Right atrium auricular region (tissue), 2 donors: ENCODE results near the gene PKNOX1. TPM values are rescaled to one million over a fixed set of nuclear protein-coding genes. Genes with fewer than 3 reads are reported as not detected.
"Not testable (repeated sequence)": the region's sequence is repeated elsewhere in the genome, so short reads cannot be mapped to it uniquely, and the experiment has no call there.

ENCODE experiments used
- DNase-seq: peaks from one replicate; pipeline ENCODE4 v3.0.0-alpha.2; 2019; ENCODE audit warnings: low spot score
- H3K27ac ChIP-seq, 2 donors: fragments of 200-600 bp; sonication (generic); 1 replicate in 1 of 2; 2 replicates in 1 of 2; pipeline ENCODE4 v1.5.1; 2016 to 2019
- H3K27me3 ChIP-seq, 2 donors: fragments of 200-600 bp; sonication (generic); one replicate each; pipeline versions ENCODE4 v1.5.1 to v1.6.0; 2017 to 2019
- H3K36me3 ChIP-seq: fragments of 200-600 bp; sonication (generic); one replicate; pipeline ENCODE4 v1.5.1; 2016
- H3K4me1 ChIP-seq, 2 donors: fragments of 200-600 bp; sonication (generic); one replicate each; pipeline versions ENCODE4 v1.5.1 to v1.6.0; 2017 to 2019
- H3K4me3 ChIP-seq, 2 donors: fragments of 200-600 bp; sonication (generic); 1 replicate in 1 of 2; 2 replicates in 1 of 2; pipeline ENCODE4 v1.5.1; 2017 to 2019; ENCODE audit warnings: mild to moderate bottlenecking in 1 of 2, moderate library complexity in 1 of 2
- H3K9me3 ChIP-seq, 2 donors: fragments of 200-600 bp; sonication (generic); one replicate each; pipeline ENCODE4 v1.5.1; 2019
- total RNA-seq, 2 donors: library from RNA; depleted of rRNA; stranded (reverse); fragments of >200 nt; gene quantifications; one replicate each; pipeline ENCODE4 v1.1.0, GENCODE V29; 2016
- TF ChIP-seq, protein P1 (sequence below), 2 donors: fragments of 200-600 bp; sonication (generic); IDR thresholded peaks; one replicate each; pipeline ENCODE4 v1.5.1; 2019; ENCODE audit warnings: antibody characterized with exemption in 2 of 2

Gene PKNOX1
- total RNA-seq, 2 donors from 2014 or later = 7.5 to 10.1 TPM

DNA sequence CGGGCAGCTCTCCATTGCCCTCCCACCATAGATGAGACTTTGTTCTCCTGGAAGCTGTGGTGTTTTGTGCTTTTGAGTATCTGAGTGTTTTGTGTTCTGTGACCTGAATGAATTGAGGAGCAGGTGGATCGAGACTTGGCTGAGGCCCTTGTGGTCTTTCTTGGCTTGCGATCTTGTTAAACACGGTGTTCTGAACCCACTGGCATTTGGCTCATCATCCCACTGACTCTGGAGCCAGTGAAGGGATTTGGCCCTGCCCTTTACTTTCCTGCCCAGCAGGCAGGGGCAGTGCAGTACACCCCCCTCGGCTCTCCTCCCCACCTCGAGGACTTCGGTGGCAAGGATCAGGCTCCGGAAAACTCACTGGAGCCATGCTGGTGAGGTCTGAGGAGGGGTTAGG is 30.6 kb downstream of the PKNOX1 start:
- Histone ChIP-seq H3K4me3 (no peak overlapping the region), H3K36me3 (peaks cover 25% of the 10 kb centered on the region), H3K9me3 (no peaks in the 10 kb centered on the region), H3K27me3 (no peaks in the 10 kb centered on the region), H3K27ac (no peak overlapping the region), H3K4me1 (peaks cover 0 to 6% of the 10 kb centered on the region in 2 donors)
- no peak for DNase-seq
- TF ChIP-seq, protein P1, sequence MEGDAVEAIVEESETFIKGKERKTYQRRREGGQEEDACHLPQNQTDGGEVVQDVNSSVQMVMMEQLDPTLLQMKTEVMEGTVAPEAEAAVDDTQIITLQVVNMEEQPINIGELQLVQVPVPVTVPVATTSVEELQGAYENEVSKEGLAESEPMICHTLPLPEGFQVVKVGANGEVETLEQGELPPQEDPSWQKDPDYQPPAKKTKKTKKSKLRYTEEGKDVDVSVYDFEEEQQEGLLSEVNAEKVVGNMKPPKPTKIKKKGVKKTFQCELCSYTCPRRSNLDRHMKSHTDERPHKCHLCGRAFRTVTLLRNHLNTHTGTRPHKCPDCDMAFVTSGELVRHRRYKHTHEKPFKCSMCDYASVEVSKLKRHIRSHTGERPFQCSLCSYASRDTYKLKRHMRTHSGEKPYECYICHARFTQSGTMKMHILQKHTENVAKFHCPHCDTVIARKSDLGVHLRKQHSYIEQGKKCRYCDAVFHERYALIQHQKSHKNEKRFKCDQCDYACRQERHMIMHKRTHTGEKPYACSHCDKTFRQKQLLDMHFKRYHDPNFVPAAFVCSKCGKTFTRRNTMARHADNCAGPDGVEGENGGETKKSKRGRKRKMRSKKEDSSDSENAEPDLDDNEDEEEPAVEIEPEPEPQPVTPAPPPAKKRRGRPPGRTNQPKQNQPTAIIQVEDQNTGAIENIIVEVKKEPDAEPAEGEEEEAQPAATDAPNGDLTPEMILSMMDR (IDR thresholded peaks at IDR 0.05) = no peak

DNA sequence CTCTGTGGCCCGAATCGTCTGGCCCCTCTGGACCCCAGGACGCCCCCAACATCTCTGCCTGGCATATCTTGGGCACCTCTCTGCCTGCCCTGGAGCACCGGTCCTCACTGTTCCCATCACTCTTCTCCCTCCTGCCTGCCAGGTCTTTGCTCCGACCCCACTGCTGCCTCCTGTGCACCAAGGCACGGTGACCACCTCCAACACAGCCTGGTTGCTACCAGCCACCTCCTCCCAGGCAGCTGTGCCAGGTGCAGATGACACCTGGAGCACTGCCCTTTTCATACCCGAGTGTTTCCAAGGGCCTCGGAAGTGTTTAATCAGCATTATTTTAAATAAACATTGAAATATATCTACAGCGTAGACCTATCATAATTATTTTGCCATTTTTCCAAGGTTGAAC is 31.3 kb downstream of the PKNOX1 start:
- Histone ChIP-seq H3K9me3 (no peaks in the 10 kb centered on the region), H3K27me3 (no peaks in the 10 kb centered on the region), H3K36me3 (peaks cover 25% of the 10 kb centered on the region), H3K4me1 (peaks cover 0 to 6% of the 10 kb centered on the region in 2 donors), H3K4me3 (no peak overlapping the region), H3K27ac (no peak overlapping the region)
- TF ChIP-seq, protein P1 (IDR thresholded peaks at IDR 0.05) = no peak
- no peak for DNase-seq

DNA sequence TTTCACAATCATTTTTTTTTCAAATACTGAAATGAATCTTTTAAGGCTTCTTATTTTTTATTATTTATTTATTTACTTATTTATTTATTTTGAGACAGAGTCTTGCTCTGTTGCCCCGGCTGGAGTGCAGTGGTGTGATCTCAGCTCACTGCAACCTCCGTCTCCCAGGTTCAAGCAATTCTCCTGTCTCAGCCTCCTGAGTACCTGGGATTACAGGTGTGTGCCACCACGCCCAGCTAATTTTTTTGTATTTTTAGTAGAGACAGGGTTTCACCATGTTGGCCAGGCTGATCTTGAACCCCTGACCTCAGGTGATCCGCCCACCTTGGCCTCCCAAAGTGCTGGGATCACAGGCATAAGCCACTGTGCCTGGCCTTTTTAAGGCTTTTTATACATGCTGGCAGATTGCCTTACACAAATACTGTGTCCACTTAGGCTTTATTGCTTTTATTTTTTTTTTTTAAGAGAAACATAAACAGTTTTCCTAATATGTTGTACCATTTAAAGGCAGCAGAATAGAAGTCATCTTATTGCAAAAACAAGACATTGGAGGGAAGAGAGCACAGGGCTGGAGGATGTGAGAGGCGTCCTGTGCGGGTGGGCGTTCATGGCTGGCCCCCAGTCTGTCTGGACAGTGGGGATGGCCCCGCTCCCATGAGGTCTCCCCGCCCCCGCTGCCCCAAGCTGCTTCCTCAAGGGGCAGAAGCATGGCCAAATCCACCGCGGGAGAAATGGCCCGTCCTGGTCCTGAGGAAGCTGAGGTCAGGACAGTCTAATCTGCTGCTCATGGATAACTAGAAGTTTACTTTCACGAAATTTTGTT is 31.9 kb downstream of the PKNOX1 start:
- H3K36me3 ChIP-seq = peaks cover 27% of the 10 kb centered on the region
- DNase-seq, H3K27ac ChIP-seq, H3K4me1 ChIP-seq, H3K27me3 ChIP-seq, H3K9me3 ChIP-seq, H3K4me3 ChIP-seq: not testable (repeated sequence)

DNA sequence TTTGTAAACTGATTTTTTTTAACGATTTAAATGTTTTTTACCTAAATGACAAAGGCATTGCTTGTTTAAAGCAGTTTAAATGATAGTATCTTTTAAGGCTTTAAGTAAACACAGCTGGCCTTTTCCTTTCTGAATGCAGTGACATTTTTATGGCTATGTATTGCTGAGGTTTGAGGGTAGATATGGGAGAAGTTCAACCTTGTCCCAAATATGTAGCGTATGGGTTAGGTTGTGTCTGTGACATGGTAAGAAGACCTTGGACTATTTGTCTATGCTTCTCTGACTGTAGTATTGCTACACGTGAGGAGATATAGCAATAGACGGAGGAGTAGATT is 32.5 kb downstream of the PKNOX1 start:
- Histone ChIP-seq H3K4me1 (no peaks in the 10 kb centered on the region), H3K9me3 (no peaks in the 10 kb centered on the region), H3K27ac (no peak overlapping the region), H3K27me3 (no peaks in the 10 kb centered on the region), H3K36me3 (peaks cover 32% of the 10 kb centered on the region), H3K4me3 (no peak overlapping the region)
- DNase-seq = no peak
- TF ChIP-seq, protein P1 (IDR thresholded peaks at IDR 0.05) = no peak

DNA sequence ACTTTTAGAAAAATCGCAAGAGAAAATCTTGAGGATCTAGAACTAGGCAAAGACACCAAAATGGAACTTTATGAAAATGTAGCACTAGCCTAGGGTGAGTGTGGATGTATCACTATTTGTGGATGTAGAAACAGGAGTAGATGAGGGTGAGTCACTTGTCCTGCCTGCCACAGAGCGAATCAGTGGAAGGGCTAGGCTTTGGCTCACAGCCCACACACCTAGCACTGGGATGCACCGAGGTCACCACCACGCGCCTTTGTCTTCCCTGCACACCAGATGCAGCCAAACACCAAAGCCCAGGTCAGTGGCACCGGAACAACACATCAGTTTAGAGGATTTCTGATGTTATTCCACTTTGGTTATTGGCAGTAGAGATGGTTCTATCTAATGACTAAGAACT is 38.2 kb downstream of the PKNOX1 start:
- Histone ChIP-seq H3K9me3 (no peaks in the 10 kb centered on the region), H3K36me3 (peaks cover 39% of the 10 kb centered on the region), H3K27ac (no peak overlapping the region), H3K4me3 (no peak overlapping the region), H3K27me3 (no peaks in the 10 kb centered on the region), H3K4me1 (no peaks in the 10 kb centered on the region)
- TF ChIP-seq, protein P1 (IDR thresholded peaks at IDR 0.05) = no peak
- DNase-seq = no peak

DNA sequence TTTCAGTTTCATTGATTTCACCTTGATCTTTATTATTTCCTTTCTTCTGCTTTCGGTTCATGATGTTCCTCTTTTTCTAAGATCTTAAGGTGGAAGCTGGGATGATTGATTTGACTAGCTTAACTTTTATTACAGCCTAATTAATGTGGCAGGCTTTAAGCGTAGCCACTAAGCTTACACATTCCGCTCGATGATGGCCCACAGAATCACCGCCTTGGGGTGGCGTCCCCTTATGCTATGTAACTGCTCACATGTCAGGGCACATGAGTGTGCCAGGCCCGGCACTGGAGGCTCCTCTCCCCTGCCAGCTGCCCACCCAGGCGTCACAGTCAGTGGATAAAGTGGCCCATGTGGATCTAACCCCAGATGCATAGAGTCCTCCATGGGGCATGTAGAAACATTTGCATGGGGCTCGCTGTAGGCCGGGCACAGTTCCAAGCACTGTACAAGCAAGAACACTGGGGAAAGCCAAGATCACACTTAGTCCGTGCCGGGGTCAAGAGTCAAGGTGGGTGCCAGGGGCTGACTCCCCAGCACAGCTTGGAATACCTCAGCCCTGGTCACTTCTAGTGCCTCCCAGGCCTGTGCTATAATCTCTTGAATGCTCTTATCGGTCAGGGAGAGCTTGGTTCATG is 41.7 kb downstream of the PKNOX1 start:
- Histone ChIP-seq H3K9me3 (no peaks in the 10 kb centered on the region), H3K4me1 (no peaks in the 10 kb centered on the region), H3K4me3 (no peak overlapping the region), H3K36me3 (peaks cover 46% of the 10 kb centered on the region), H3K27ac (no peak overlapping the region), H3K27me3 (no peaks in the 10 kb centered on the region)
- TF ChIP-seq, protein P1 (IDR thresholded peaks at IDR 0.05) = no peak
- no peak for DNase-seq
